NCI-H1436 treated with DMSO at 0.1 percent for 48 hours (cell line): Measurements from ENCODE around the gene ZDHHC12.
"Not testable (repeated sequence)": the region's sequence is repeated elsewhere in the genome, so short reads cannot be mapped to it uniquely, and the experiment has no call there.

Experiments used
- DNase-seq: peaks from one replicate; lab custom pipeline; 2025; lab: John Stamatoyannopoulos, UW

ZDHHC12 gene

DNA sequence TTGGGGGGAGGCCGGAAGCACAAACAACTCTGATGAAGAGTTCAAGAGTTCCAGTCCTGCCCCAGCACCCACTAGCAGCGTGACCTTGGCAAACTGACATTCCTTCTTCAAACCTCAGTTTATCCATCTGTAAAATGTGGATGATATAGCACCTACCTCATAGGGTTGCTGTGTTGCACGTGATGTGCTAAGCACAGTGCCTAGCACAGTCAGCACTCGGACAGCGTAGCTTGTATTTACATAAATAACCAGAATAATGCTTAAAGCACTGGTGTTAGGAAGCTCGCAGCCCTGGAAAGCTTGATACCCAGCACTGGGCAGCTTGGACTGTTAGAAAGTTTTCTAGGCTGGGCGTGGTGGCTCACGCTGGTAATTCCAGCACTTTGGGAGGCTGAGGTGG is 16.5 kb downstream of the ZDHHC12 start:
- no peak for DNase-seq

DNA sequence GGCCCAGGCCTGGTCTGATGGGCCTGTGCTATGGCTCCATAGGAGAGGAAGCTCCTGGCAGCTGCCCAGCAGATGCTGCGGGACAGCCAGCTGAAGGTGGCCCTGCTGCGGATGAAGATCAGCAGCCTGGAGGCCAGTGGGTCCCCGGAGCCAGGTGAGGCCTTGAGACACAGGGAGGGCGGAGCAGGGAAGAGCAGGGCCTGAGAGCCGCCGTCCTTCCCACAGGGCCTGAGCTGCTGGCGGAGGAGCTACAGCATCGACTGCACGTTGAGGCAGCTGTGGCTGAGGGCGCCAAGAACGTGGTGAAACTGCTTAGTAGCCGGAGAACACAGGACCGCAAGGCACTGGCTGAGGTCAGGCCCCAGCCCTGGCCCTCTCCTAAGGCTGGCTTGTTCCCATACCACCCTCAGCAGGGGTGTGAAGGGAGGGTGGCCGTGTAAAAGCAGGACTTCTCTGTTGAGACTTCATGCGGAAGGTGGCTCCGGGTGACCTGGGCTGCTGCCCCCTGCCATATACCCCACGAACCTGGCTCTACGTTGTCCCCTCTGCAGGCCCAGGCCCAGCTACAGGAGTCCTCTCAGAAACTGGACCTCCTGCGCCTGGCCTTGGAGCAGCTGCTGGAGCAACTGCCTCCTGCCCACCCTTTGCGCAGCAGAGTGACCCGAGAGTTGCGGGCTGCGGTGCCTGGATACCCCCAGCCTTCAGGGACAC is 17.1 kb downstream of the ZDHHC12 start:
- no peak for DNase-seq

DNA sequence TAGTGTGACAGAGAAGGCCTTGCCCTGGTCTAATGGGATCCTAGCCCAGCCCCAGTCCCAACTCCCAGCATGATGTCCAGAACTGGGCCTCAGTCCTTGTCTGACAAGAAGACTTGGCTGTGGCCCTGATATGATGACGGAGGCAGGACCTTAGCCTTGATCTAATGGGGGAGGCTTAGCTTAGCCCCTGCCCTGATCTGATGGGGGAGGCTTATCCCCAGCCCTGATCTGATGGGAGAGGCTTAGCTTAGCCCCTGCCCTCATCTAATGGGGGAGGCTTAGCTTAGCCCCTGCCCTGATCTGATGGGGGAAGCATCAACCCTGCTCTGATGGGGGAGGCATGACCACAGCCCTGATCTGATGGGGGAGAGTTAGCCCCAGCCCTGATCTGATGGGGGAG is 17.9 kb downstream of the ZDHHC12 start:
- no peak for DNase-seq

DNA sequence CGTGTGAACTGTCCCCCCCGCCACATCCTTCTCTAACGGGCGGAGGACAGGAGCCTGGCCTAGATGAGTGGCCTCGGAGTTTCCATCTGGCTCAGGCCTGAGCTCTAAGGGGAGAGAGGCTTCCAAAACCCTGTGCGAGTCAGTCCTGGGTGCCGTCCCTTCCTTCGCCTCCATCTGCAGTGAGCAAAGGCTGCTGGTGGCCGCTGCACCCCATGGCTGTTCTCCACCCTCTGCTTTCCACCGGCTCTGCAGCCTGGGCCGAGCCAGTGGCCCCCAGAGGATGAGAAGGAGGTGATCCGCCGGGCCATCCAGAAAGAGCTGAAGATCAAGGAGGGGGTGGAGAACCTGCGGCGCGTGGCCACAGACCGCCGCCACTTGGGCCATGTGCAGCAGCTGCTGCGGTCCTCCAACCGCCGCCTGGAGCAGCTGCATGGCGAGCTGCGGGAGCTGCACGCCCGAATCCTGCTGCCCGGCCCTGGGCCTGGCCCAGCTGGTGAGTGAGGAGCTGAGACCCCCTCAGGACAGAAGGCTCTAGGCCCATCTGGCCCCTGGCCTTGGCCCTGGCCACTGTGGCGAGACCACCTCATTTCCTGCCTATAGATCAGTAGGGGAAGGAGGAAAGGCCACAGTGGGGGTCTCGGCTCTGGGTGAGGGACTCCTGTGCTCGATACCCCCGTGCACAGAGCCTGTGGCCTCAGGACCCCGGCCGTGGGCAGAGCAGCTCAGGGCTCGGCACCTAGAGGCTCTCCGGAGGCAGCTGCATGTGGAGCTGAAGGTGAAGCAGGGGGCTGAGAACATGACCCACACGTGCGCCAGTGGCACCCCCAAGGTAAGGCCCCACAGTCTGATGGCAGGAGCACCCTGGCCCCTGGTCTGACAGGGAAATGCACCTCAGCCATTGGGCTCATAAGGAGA is 18.6 kb downstream of the ZDHHC12 start:
- no peak for DNase-seq

DNA sequence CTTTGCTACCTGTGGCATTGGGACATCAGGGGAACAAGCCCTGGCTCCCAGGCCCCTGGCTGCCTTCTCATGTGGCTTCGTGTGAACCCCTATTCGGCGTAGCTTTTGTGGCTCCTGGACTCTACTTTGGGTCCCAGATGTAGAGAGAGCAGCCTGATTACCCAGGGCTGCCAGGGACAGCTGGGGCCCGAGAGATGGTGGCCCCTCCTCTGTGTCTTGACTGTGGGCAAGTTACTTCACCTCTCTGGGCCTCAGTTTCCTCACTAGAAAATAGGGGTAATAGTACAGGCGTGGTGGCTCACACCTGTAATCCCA is 19.6 kb downstream of the ZDHHC12 start:
- no peak for DNase-seq

DNA sequence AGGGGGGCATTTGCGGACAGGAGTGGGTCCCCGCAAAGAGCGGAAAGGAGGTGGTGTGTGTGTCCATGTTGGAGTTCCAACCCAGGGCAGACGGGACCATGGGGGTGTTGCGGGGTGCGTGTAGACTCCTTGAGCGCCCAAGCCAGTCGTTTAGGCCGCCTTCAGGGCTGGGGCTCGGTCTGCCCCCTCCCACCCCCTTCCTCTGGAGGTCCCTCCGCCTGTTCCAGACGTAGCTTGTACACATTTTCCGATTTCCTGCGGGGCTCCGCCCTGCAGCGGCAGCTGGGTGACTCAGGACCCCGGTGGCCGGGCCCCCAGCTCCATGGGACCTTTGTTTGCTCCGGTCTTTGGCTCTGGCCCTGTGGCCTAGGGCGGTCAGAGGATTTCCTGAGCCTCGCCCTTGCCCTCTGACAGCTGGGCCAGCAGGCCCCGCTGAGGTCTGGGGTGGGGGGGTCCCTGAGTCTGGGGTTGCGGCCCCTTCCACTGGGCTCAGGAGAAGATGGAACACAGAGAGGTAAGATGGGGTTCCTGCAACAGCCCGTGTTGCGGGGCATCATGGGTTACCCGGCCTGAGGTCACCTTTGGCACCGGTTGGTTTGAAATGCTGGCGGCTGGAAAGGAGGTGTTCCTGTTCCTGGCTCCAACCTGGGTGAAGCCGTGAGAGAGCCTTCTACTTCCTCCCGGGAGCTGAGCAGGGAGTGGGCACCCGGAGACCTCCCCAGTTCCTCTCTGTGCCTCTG is 20.1 kb downstream of the ZDHHC12 start:
- no peak for DNase-seq

DNA sequence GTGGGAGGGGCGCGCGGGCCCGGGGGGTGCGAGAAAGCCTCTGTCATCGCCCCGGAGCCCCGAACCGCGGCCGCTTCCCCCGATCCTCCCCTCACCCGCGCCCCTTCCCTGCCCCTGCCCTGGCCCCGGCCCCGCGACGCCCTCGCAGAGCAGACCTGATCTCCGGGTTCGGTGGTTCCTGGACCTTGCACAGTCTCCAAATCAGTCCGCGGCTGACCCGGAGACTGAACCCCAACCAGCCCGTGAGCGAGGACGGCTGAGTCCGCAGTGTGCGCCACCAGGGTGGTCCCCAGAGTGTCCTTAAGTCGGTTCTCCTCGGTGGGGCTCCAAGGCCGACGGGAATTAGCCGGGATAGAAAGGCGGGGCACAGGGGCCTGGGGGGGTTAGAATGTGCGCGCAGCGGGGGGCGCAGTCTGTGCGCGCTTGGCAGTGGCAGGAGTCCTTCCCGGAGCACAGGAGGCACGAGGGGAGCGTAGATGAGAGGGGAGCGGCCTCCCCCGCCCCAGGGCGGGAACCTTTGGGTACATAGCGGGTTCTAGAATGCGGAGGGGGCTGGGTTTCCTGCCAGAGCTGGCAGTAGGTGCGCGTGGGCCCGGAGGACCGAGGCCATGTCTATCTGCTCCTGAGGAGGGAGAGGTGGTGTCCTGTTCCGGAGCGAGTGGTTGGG is 20.8 kb downstream of the ZDHHC12 start:
- DNase-seq = no peak

DNA sequence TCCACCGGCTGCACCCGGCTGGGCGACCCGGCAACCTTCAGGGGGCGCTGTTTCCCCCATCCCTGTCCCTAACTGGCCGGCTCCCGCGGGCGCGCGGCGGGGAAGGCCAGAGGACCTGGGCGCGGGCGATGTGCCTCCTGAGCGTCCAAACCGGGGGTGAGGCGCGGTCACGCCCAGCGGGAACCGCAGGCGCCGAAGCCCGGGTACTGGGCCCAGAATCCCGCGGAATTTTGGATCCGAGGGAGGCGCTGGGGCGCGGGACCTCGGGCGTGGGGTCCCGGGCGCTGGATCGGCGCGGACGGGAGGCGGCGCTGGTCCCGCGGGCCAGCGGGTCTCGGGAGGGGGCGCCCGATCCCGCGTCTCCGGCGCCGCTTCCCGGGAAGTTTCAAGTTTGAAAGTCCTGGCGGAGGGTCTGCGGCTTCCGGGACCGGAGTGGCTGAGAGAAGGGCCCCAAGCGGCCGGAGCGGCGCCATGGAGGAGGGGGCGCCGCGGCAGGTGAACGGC is 21.4 kb downstream of the ZDHHC12 start, which contains the start of gene PKN3:
TSS of gene PKN3 (plus strand) at position 59 of the 504 bp plus-strand sequence. CDS start at position 472, 413 bp downstream.
- no peak for DNase-seq

DNA sequence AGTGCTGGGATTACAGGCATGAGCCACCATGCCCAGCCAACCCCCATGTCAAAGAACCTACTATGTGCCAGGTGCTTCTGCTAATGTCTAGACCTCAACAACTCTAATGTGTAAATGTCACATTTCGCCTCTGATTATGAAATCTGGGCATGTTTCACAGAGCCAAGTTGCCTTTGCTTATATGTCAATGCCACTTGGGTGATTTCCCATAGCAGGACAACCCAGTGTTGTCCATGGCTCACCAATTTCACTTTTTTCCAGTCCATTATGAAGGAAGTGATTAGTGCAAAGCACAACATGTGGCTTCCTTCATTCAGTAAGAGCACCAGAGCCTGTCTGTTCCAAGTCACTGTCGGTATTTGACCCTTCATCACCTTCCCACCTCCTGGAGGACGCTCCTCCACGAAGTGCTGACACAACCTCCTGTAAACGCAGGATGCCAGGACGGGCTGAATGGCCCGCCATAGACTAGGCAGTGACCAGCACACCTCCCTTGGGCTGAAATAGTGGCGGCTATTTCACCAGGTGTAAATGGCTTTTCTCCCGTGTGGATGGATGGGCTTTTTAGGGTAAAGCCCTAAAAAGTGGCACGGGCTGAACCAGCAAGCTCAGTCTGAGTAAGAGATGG is 22.6 kb downstream of the ZDHHC12 start:
- no peak for DNase-seq

DNA sequence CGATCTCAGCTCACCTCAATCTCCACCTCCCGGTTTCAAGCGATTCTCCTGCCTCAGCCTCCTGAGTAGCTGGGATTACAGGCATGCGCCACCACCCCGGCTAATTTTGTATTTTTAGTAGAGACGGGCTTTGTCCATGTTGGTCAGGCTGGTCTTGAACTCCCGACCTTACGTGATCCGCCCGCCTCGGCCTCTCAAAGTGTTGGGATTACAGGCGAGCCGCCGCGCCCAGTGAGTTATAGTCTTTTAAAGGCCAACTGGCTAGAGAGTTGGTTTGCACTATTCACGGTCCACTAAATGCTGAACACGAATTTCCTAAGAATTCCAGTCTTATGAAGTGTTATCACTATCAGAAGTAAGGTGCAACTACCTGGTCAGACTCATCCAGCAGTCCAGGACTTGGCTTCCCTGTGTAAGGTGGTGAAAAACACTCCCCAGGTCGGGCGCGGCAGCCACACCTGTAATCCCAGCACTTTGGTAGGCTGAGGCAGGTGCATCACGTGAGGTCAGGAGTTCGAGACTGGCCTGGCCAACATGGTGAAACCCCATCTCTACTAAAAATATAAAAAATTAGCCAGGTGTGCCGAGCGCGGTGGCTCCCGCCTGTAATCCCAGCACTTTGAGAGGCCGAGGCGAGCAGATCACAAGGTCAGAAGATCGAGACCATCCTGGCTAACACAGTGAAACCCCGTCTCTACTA is 24.7 kb downstream of the ZDHHC12 start:
- not testable (repeated sequence) for DNase-seq

DNA sequence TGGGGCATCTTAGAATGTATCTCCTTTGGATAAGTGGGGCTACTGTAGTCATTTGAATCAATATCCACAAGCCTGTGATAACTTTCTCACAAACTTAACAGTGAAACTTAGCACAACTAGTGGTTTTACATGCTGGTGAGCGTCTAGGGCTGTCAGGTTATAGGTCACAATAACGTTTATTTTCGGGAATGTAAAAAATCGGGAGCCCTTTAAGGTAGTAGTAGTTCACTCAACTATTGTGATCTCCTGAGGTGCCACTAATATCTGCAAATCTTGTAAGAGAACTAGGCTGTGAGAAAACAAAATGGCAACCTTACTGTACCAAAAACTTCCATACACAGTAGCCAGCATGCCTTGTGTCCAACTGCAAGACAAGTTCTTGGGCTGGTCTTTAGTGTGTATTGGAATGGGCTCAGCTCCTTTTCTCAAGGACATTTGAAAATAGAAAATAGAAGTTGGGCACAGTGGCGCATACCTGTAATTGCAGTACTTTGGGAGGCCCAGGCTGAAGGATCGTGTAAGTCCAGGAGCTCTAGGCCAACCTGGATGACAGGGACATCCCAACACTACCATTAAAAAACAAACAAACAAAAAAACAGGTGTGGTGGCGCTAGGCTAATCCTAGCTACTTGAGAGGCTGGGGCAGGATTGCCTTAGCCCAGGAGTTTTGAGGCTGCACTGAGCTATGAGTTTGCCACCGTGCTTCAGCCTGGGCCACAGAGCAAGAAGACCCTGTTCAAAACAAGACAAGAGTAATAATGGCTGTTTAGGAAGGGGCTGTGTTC is 26.8 kb downstream of the ZDHHC12 start:
- DNase-seq = no peak

DNA sequence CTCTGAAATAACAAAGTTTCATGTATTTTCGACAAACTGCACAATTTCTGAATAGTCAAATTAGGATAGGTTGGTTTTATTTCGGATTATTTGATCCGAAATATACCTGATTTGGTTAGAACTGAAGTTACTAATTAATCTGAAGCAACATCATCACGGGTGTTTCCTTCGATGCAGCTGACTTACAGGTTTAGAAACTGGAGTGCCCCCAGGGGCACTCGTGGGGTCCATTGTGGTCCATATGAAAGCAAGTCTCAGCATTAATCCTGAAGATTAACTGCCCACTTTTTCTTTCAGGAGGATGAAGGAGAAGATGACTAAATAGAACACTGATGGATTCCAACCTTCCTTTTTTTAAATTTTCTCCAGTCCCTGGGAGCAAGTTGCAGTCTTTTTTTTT is 29.6 kb downstream of the ZDHHC12 start:
- no peak for DNase-seq

DNA sequence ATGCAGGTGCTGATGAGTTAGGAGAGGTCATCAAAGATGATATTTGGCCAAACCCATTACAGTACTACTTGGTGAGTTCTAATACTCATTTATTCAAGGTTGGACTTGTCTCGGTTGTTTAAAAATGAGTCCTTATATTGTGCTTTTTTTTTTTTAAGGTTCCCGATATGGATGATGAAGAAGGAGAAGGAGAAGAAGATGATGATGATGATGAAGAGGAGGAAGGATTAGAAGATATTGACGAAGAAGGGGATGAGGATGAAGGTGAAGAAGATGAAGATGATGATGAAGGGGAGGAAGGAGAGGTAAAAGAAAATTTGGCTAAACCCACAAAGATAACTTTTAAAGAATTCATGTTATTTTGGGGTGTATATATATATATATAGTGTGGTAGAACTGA is 30.2 kb downstream of the ZDHHC12 start:
- DNase-seq = not testable (repeated sequence)

DNA sequence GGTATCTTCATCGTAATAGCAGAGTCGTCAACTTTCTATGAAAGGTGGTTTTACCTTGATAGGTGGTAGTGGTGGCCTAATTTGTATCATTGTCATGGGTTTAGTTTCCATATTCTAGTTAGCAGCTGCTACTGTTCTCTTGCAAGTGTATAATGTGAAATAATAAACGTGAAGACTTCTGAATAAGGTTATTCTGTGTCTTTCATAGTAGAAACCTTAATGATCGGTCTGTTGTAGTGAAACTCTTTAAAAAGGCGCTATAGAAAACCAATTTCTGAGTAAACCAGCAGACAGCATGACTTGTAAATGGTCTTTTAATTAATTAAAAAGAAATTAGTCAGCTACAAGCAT is 33.3 kb downstream of the ZDHHC12 start:
- DNase-seq = no peak

DNA sequence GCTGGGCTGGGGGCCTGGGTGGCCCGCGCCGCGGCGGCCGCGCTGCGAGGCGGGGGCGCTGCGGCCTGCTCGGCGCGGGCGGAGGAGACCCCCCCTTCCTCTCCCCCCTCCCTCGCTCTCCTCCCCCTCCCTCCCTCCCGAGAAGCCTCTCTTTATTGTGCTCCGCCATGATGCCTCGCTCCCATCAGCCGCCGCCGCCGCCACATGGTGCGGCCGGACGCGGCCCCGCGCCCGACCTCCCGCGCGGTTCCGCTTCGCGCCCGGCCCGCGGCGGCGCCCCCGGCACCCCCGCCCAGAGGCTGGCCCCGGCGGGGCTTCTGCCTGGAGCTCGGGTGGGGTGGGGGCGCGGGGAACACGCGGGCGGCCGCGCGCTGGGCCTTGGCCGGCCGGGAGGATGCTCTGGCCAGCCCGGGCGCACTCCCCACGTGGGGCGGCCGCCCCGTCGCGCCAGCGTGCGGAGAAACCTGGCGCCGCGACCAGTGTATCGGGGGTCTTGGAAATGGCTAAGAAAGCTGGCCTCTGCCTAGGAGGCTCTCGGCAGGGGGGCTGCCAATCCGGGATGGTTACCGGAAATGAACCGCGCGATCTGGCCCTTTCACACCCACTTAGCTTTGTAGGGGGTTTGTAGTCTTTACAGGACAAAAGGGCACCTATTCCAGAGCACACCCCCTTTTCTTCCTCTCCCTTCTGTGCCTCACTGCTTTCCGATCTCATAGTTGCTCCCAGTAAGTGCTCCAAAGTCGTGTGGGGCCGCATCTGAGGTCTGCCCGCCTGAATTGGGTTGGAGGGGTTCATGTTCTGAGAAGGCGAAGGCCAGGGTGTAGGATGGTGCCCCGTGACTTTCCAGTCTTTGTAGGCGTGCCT is 33.9 kb downstream of the ZDHHC12 start:
- no peak for DNase-seq

DNA sequence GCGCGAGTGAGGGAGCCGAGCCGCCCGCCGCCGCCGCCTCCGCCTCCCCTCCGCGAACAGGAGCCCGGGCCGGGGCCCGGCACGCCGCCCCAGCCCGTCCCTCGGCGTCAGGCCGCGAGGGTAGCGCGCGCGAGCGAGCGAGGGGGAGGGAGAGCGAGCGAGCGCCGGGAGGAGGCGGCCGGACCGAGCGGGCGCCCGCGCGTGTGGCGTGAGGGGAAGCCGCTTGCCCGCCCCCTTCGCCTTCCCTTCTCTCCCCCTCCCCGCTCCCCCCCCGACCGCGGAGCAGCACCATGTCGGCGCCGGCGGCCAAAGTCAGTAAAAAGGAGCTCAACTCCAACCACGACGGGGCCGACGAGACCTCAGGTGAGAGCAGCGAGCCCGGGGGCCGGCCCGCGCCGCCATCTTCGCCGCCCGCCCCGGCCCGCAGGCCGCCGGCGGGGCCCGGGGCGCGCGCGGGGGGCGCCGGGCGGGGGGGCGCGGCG is 34.6 kb downstream of the ZDHHC12 start:
- DNase-seq = no peak

DNA sequence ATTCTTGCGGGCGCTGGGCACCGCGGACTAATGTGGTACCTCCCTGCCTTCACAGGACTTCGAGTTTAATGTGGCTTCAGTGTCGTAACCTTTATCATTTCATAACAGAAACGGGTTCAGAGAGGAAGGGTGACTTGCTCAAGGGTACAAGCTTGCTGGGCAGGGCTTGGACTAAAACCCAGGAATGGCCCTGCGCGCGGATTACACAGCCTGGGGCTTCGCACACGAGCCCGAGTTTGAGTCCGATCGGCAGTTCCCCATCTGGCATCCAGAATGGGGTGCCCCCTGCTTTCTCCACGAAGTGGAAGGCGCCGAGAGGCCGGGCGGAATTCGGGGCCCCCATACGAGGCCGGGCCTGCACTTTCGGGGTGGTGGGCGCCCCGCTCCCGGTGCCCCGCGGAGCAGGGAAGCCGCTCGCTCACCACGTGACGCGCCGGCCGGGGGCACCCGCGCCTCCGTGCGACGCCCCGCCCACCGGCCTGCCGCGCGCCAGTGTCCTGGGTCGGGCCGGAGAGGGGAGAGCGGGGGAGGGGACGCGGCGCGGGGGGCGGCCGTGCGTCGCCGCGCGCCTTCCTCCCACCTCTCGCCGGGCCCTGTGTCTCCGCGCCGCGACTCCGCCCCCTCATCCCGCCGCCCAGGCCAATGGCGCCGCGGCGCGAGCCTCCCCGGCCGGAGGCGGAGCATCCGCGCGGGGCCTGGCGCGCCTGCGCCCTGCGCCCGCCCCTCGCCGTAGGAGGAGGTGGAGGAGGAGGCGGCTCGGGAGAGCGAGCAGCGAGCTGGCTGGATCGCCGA is 35.2 kb downstream of the ZDHHC12 start, which contains the start of gene SET:
TSS of gene SET (plus strand) at position 722 of the 792 bp plus-strand sequence. CDS start 361 bp downstream, outside the sequence.
- peak; percentile 68 for DNase-seq

DNA sequence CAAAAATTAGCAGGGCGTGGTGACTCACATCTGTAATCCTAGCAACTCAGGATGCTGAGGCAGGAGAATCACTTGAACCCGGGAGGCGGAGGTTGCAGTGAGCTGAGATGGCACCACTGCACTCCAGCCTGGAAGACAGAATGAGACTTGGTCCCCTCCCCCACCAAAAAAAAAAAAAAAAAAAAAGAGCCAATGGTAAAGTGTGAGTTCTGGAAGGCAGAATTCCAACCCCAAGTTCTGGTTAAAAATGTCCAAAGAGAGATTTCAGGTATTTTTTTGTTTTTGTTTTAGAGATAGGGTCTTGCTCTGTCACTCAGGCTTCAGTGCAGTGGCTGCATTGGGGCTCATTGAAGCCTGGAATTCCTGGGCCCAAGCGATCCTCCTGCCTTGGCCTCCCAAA is 36.5 kb downstream of the ZDHHC12 start:
- no peak for DNase-seq
